HepG2 (cell line): ENCODE measurements around the gene RAB1B. TPM values are rescaled to one million over a fixed set of nuclear protein-coding genes. Genes with fewer than 3 reads are reported as not detected.

Source experiments
- CREBL2 ChIP-seq: sonication (generic); formaldehyde crosslinking; IDR thresholded peaks from 2 replicates; pipeline ENCODE4 v1.8.1; 2023; ENCODE audit warnings: missing genetic modification reagents, mild to moderate bottlenecking, borderline replicate concordance
- HMGXB3 ChIP-seq: sonication (generic); formaldehyde crosslinking; IDR thresholded peaks from 2 replicates; pipeline ENCODE4 v1.4.0; 2020; ENCODE audit warnings: missing genetic modification reagents, borderline replicate concordance
- NCOA5 ChIP-seq: sonication (generic); formaldehyde crosslinking; IDR thresholded peaks from 2 replicates; pipeline ENCODE4 v1.4.0; 2020; ENCODE audit warnings: missing genetic modification reagents
- NR0B2 ChIP-seq: sonication (generic); formaldehyde crosslinking; IDR thresholded peaks from 2 replicates; pipeline ENCODE4 v1.4.0; 2020; ENCODE audit warnings: mild to moderate bottlenecking, missing genetic modification reagents
- NR2C2 ChIP-seq: sonication (generic); formaldehyde crosslinking; IDR thresholded peaks from 2 replicates; pipeline ENCODE4 v1.4.0; 2020; ENCODE audit warnings: missing genetic modification reagents, mild to moderate bottlenecking, moderate library complexity, borderline replicate concordance
- PLSCR1 ChIP-seq: sonication (generic); formaldehyde crosslinking; IDR thresholded peaks from 2 replicates; pipeline ENCODE4 v1.5.0; 2020; ENCODE audit warnings: missing genetic modification reagents, mild to moderate bottlenecking, borderline replicate concordance
- PTBP1 ChIP-seq: fragments of 200-400 bp; formaldehyde crosslinking; IDR thresholded peaks from 2 replicates; pipeline ENCODE4 v1.6.1; 2018; ENCODE audit warnings: low read length, low read depth; ENCODE audit not compliant: poor library complexity, severe bottlenecking
- SIX4 ChIP-seq: sonication (generic); formaldehyde crosslinking; IDR thresholded peaks from 2 replicates; pipeline ENCODE4 v1.4.0; 2020; ENCODE audit warnings: missing genetic modification reagents
- ZBTB4 ChIP-seq: sonication (generic); formaldehyde crosslinking; IDR thresholded peaks from 2 replicates; pipeline ENCODE4 v1.4.0; 2020; ENCODE audit warnings: missing genetic modification reagents, mild to moderate bottlenecking, borderline replicate concordance
- ZFP82 ChIP-seq: sonication (generic); formaldehyde crosslinking; IDR thresholded peaks from 2 replicates; pipeline ENCODE4 v1.5.1; 2020; ENCODE audit warnings: mild to moderate bottlenecking, missing genetic modification reagents, borderline replicate concordance
- ZFYVE20 ChIP-seq: sonication (generic); formaldehyde crosslinking; IDR thresholded peaks from 2 replicates; pipeline ENCODE4 v1.8.0; 2023; ENCODE audit warnings: low read depth, mild to moderate bottlenecking, moderate library complexity, missing genetic modification reagents, borderline replicate concordance
- ZNF331 ChIP-seq: sonication (generic); formaldehyde crosslinking; IDR thresholded peaks from 2 replicates; pipeline ENCODE4 v1.4.0; 2020; ENCODE audit warnings: missing genetic modification reagents
- ZNF558 ChIP-seq: sonication (generic); formaldehyde crosslinking; IDR thresholded peaks from 2 replicates; pipeline ENCODE4 v1.9.0; 2022; ENCODE audit warnings: mild to moderate bottlenecking, missing genetic modification reagents, borderline replicate concordance
- ZNF672 ChIP-seq: sonication (generic); formaldehyde crosslinking; IDR thresholded peaks from 2 replicates; pipeline ENCODE4 v1.8.1; 2022; ENCODE audit warnings: missing genetic modification reagents
- ZNF850 ChIP-seq: sonication (generic); formaldehyde crosslinking; conservative IDR thresholded peaks from 2 replicates; pipeline ENCODE4 v1.9.0; 2021; ENCODE audit warnings: mild to moderate bottlenecking, missing genetic modification reagents
- polyA plus RNA-seq, 8 experiments: library from polyadenylated mRNA; depleted of rRNA in 3 of 8; stranded (reverse) in 7 of 8; unstranded in 1 of 8; fragments of >200 nt; fragmentation: Illumina TruSeq in 4 of 8; extraction: Trizol in 4 of 8; gene quantifications; 2 replicates each; pipeline versions ENCODE4 v1.2.1 to v1.2.3, GENCODE V29; 2011 to 2016; ENCODE audit warnings: low read depth in 4 of 8, missing spikeins in 1 of 8, mixed read lengths in 1 of 8; ENCODE audit not compliant: insufficient read depth in 1 of 8
- total RNA-seq, 5 experiments: library from RNA; depleted of rRNA; stranded (reverse); fragments of >200 nt; fragmentation: Illumina TruSeq; extraction: Trizol; gene quantifications; 2 replicates each; pipeline ENCODE4 v1.2.3, GENCODE V29; 2016; ENCODE audit warnings: low read depth in 1 of 5

Gene RAB1B
- total and polyA plus RNA-seq, 2 of the 13 experiments (the other 11 are each of a cell fraction or from before 2014, with no cell fraction given): 77.9 to 87.9 TPM

GRCh38 chr11:66288671-66289547, 20.5 kb downstream of the RAB1B start, which contains the start of gene YIF1A (continued):
- TF ChIP-seq ZBTB4 (CRISPR knock-in tag): peak; percentile 49; the same call in 1 of the 2 replicates
- no peak for TF ChIP-seq CREBL2 (CRISPR knock-in tag)
- TF ChIP-seq ZNF331 (CRISPR knock-in tag): no peak; the same call in 1 of the 2 replicates
- TF ChIP-seq ZFYVE20 (CRISPR knock-in tag): peak; percentile 62; the same call in 1 of the 2 replicates
- no peak for TF ChIP-seq PLSCR1 (CRISPR knock-in tag)
- no peak for TF ChIP-seq NCOA5 (CRISPR knock-in tag)
- no peak for TF ChIP-seq SIX4 (CRISPR knock-in tag)
- peak; percentile 17; the same call in 1 of the 2 replicates for TF ChIP-seq HMGXB3 (CRISPR knock-in tag)
- TF ChIP-seq ZNF850: no peak
- peak; percentile 58 for TF ChIP-seq PTBP1
- TF ChIP-seq NR0B2 (CRISPR knock-in tag): no peak
- TF ChIP-seq NR2C2: peak; percentile 73; the same call in 1 of the 2 replicates
- TF ChIP-seq ZFP82 (CRISPR knock-in tag): no peak
- 0 out of 2 replicates have a peak, but pooled peaks have one; percentile 24 for TF ChIP-seq ZNF558 (CRISPR knock-in tag)
- TF ChIP-seq ZNF672: no peak
